Osteoblast (primary cell): ENCODE data around the gene TMEM69. TPM values are rescaled to one million over a fixed set of nuclear protein-coding genes. Genes with fewer than 3 reads are reported as not detected.

Experiments
- DNase-seq: peaks from one replicate; pipeline ENCODE4 v3.0.0; 2011; ENCODE audit warnings: low spot score, mixed read lengths; ENCODE audit not compliant: insufficient read length; ENCODE audit errors: missing footprints
- H2AFZ ChIP-seq: 2 replicates; pipeline ENCODE4 v1.6.0; 2011; ENCODE audit warnings: mild to moderate bottlenecking, low read length
- H3K27ac ChIP-seq: 2 replicates; pipeline ENCODE4 v1.5.1; 2011; ENCODE audit warnings: mild to moderate bottlenecking, low read depth, low read length, moderate library complexity
- H3K27me3 ChIP-seq: 2 replicates; pipeline ENCODE4 v1.6.0; 2012; ENCODE audit warnings: mild to moderate bottlenecking, control low read depth, inconsistent platforms, low read length, moderate library complexity; ENCODE audit not compliant: insufficient read depth
- H3K36me3 ChIP-seq: 2 replicates; pipeline ENCODE4 v1.5.1; 2011; ENCODE audit warnings: mild to moderate bottlenecking, low read length, control low read depth, moderate library complexity; ENCODE audit not compliant: insufficient read depth
- H3K4me1 ChIP-seq: 2 replicates; pipeline ENCODE4 v1.5.1; 2011; ENCODE audit warnings: mild to moderate bottlenecking, low read length, control low read depth, moderate library complexity; ENCODE audit not compliant: insufficient read depth
- H3K4me2 ChIP-seq: 2 replicates; pipeline ENCODE4 v1.6.0; 2011; ENCODE audit warnings: mild to moderate bottlenecking, low read length; ENCODE audit not compliant: insufficient read depth
- H3K4me3 ChIP-seq: fragments of 200-600 bp; sonication (generic); 3 replicates; pipeline ENCODE4 v1.5.1; 2012; ENCODE audit warnings: mild to moderate bottlenecking, low read length, inconsistent platforms; ENCODE audit not compliant: insufficient read depth
- H3K79me2 ChIP-seq: 2 replicates; pipeline ENCODE4 v1.6.0; 2012; ENCODE audit warnings: mild to moderate bottlenecking, low read length, control low read depth, inconsistent platforms; ENCODE audit not compliant: insufficient read depth
- H3K9me3 ChIP-seq: 2 replicates; pipeline ENCODE4 v1.5.1; 2011; ENCODE audit warnings: low read depth, low read length, control low read depth
- H4K20me1 ChIP-seq: 2 replicates; pipeline ENCODE4 v1.6.0; 2012; ENCODE audit warnings: mild to moderate bottlenecking, low read length, control low read depth; ENCODE audit not compliant: insufficient read depth
- total RNA-seq: library from RNA; depleted of rRNA; stranded (reverse); fragments of >200 nt; gene quantifications from 2 replicates; pipeline ENCODE4 v1.2.3, GENCODE V29; 2012
- TF ChIP-seq, protein P1 (sequence below): IDR thresholded peaks from 2 replicates; pipeline ENCODE4 v1.5.1; 2011; ENCODE audit warnings: mild to moderate bottlenecking, low read depth, low read length, moderate library complexity; ENCODE audit errors: extremely low read depth

Gene TMEM69
- total RNA-seq, 1 donor: 10.5 TPM

GRCh38 chr1:45678489-45678888 lies 9.5 kb upstream of the TMEM69 start:
- no peaks in the 10 kb centered on the region for H3K9me3 ChIP-seq
- no peak overlapping the region for H2AFZ ChIP-seq
- no peak overlapping the region for H3K27ac ChIP-seq
- TF ChIP-seq, protein P1, sequence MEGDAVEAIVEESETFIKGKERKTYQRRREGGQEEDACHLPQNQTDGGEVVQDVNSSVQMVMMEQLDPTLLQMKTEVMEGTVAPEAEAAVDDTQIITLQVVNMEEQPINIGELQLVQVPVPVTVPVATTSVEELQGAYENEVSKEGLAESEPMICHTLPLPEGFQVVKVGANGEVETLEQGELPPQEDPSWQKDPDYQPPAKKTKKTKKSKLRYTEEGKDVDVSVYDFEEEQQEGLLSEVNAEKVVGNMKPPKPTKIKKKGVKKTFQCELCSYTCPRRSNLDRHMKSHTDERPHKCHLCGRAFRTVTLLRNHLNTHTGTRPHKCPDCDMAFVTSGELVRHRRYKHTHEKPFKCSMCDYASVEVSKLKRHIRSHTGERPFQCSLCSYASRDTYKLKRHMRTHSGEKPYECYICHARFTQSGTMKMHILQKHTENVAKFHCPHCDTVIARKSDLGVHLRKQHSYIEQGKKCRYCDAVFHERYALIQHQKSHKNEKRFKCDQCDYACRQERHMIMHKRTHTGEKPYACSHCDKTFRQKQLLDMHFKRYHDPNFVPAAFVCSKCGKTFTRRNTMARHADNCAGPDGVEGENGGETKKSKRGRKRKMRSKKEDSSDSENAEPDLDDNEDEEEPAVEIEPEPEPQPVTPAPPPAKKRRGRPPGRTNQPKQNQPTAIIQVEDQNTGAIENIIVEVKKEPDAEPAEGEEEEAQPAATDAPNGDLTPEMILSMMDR: no peak
- H3K36me3 ChIP-seq: no peaks in the 10 kb centered on the region
- H3K27me3 ChIP-seq: no peaks in the 10 kb centered on the region
- H3K4me1 ChIP-seq: peaks cover 29% of the 10 kb centered on the region
- H3K4me2 ChIP-seq: peak overlapping the region; percentile 61
- H3K4me3 ChIP-seq: no peak overlapping the region
- H4K20me1 ChIP-seq: peaks cover 72% of the 10 kb centered on the region
- peak; percentile 11 for DNase-seq
- peaks cover 96% of the 10 kb centered on the region for H3K79me2 ChIP-seq

- Histone ChIP-seq H3K4me3 (no peak overlapping the region), H2AFZ (no peak overlapping the region), H3K4me1 (peaks cover 31% of the 10 kb centered on the region), H3K27ac (no peak overlapping the region), H4K20me1 (peaks cover 72% of the 10 kb centered on the region), H3K79me2 (peaks cover 96% of the 10 kb centered on the region), H3K27me3 (no peaks in the 10 kb centered on the region), H3K4me2 (peak overlapping the region; percentile 61), H3K9me3 (no peaks in the 10 kb centered on the region), H3K36me3 (no peaks in the 10 kb centered on the region)
- TF ChIP-seq, protein P1: no peak
- DNase-seq: peak; percentile 67
Measured at GRCh38 chr1:45679123-45679522, 8.9 kb upstream of the TMEM69 start.

GRCh38 chr1:45682942-45683341 lies 5.0 kb upstream of the TMEM69 start:
- TF ChIP-seq, protein P1: no peak
- H3K4me1 ChIP-seq: peaks cover 40% of the 10 kb centered on the region
- H3K79me2 ChIP-seq: peaks cover 84% of the 10 kb centered on the region
- no peak overlapping the region for H3K27ac ChIP-seq
- no peaks in the 10 kb centered on the region for H3K9me3 ChIP-seq
- DNase-seq: no peak
- H3K36me3 ChIP-seq: no peaks in the 10 kb centered on the region
- no peaks in the 10 kb centered on the region for H3K27me3 ChIP-seq
- H3K4me2 ChIP-seq: no peak overlapping the region
- H3K4me3 ChIP-seq: no peak overlapping the region
- no peak overlapping the region for H2AFZ ChIP-seq
- H4K20me1 ChIP-seq: peaks cover 63% of the 10 kb centered on the region

DNA sequence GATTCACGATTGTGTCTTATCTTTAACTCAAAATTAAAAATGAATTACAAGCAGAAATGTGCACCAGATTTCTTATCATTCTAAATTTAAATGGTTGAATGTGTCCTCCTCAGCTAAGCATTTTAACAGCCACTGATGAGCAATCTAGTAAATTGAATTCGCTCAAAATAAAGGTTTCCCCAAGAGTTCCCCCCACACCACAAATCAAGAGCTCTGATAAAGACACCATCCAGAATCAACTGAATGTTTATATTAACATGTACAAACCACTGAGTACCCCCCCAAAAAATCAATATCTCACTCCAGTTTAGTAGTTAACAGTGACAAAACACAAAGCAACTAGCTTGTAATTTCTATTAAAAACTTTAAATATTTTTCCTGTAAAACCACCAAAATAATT lies 3.6 kb upstream of the TMEM69 start:
- TF ChIP-seq, protein P1: no peak
- H3K79me2 ChIP-seq: peaks cover 84% of the 10 kb centered on the region
- H3K27me3 ChIP-seq: no peaks in the 10 kb centered on the region
- H2AFZ ChIP-seq: no peak overlapping the region
- no peaks in the 10 kb centered on the region for H3K9me3 ChIP-seq
- H3K4me2 ChIP-seq: peak overlapping the region; percentile 75
- peaks cover 34% of the 10 kb centered on the region for H3K4me1 ChIP-seq
- peaks cover 49% of the 10 kb centered on the region for H4K20me1 ChIP-seq
- peak overlapping the region; percentile 0 for H3K27ac ChIP-seq
- no peak for DNase-seq
- H3K36me3 ChIP-seq: no peaks in the 10 kb centered on the region
- peak overlapping the region; percentile 99 for H3K4me3 ChIP-seq
